Hematopoietic multipotent progenitor cell treated with erythropoietin and hydrocortisone succinate and interleukin-3 and kit ligand, for 4 days (in vitro differentiated cells): ENCODE data around the gene SLC31A2.
"Not testable (repeated sequence)": the region's sequence is repeated elsewhere in the genome, so short reads cannot be mapped to it uniquely, and the experiment has no call there.

Experiments
- DNase-seq: peaks from one replicate; pipeline ENCODE4 v3.0.0-alpha.2; 2015

The SLC31A2 gene

DNA sequence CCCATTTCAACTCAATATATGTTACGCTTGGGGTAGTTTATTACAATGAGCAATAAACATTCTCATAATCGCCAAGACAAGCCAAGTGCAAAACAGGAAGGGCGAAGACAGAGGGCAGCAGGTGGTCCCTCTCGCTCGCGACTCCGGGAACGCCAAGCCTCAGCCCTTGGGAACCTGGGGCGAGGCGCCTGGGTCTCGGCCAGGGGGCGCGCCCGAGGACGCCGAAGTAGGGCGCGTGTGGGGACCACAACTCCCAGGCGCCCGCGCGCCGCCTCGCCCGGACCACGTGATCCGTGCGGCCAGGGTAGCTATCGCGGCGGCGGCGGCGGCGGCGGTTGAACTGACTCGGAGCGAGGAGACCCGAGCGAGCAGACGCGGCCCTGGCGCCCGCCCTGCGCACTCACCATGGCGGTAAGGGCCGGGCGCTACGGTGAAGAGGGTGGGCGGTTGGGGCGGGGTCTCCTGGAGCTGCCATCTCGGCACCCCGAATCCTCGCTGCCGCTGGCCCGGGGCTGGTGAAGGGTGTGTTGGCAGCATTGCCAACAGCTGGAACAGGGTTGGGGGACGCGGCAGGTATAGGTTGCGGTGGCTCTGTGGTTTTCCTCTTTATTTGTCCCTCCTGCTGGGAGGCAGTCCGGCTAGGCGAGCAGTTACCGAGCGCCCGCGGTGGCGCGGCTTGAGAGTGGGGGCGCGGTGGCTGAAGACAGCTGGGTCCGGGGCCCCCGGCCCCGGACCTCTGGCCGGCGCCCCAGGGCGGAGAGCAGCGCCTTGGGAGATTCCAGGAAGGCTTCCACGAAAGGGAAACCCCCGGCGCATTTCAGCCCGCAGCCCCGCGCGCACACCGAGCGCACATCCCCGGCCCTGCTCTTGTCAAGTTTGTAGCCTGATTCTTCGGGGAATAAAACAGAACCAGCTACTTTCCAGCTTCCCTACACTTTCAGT lies at the start of gene SLC31A2:
Gene SLC31A2 (plus strand): TSS at position 338 of the 942 bp plus-strand sequence. CDS start 68 bp downstream, at position 406.
- DNase-seq: peak; percentile 93

DNA sequence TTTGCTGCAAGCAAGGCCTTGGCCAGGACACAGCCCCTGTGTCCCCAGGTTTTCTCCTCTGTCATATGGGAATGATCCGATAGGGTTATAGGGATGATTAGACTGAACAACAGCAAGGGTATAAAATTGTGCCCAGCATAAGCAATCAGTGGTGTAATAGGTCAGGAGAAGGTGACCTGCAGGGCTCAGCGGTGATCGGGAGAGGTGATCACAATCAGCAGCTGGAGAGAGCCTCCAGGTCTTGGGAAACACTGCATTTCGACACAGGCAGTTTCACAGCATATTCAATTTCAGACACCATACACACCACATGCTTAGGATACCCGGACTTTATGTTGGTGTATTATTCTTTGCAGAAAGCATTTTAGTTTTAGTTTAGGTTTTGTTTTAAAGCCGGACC lies 45.5 kb upstream of the SLC31A2 start:
- DNase-seq: not testable (repeated sequence)

DNA sequence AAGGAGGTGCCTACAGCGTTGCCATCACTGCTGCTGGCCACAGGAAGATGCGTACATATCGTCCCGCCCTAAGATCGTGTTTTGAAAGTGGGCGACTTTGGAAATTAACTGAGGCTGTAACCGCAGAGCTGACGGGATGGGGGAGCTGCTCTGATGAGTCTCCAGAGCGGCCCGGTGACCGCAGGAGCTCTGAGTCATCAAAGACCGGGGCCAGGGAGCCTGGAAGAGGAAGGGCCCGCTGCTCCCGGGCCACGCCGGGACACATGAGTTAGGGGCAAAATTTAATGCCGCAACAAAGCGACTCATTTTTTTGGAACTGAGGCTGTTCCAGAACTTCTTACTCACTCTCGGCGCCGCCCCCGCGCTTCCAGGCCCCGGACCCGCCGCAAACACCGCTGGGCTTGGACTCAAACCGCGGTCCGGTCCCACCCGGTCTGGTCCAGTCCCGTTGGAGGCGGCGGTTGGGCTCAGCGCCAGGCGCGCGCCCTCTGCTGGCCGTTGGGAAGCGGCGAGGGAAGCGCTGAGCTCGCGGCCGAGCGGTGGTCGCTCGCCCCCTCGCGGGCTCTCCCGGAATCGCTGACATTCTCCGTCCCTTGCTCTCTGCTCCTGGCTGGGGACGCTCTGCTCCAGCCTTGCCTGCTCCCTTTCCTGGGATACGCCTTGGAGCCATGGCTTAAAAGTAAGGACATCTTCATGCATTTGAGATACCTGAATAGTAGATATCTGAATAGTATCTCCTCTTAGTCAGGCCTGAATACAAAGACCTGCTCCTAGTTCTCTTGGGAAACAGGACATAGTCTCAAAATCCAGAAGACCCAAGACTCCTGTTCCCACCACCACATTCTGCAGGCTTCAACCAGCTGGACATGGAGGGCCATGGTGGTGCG lies 39.5 kb upstream of the SLC31A2 start:
- DNase-seq: peak; percentile 8

GRCh38 chr9:113112706-113113510 lies 37.9 kb upstream of the SLC31A2 start:
- not testable (repeated sequence) for DNase-seq

- DNase-seq: not testable (repeated sequence)
Observed at GRCh38 chr9:113118829-113119228, 32.0 kb upstream of the SLC31A2 start.

DNA sequence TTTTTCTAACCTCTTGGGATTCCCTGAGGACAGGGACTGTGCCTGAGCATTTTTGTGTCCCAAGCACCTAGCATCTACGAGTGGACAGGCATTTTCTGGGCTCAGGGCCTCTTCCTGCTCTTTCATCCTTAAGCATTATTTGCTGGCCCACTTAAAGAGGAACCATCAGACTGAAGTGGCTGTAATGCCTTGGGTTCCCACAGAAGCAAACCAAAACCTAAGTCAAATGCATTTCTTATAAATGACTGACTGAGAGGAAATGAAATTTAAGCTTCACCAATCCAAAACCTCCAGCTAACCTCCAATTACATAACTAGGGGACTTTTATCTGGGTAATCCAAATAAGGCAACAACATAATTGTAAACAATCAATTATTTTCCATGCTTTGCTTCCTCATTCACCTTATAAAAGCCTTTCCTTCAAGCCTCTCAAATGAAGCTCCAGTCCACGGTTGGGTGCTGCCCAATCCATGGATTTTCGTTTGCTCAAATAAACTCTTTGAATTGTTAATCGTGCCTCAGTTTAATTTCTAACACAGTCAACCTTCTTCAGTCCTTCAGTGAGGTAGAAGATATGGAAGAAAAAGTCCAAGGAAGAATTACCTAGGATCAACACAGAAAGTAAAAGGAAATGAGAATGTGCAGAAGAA lies 25.3 kb upstream of the SLC31A2 start:
- no peak for DNase-seq

DNA sequence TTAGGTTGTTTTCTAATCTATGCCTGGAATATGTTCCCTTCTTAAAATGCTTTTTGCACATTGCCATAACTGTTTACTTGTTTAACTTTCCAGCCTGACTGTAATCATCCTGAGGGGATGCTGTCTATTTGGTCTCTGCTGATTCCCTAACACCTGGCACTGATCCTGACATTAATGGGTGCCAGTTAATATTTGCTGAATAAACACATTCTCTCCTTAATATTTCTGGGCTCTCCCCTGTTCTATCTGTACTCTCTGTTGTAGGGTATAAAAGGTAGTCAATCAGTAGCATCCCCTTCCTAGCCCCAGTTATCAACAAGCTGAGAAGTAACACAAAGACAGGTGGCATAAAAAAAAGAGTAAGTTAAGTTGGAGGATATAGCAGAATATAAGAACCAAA lies 21.3 kb upstream of the SLC31A2 start:
- DNase-seq: no peak

- no peak for DNase-seq
Observed at GRCh38 chr9:113129884-113130283, 20.9 kb upstream of the SLC31A2 start.

GRCh38 chr9:113131689-113132151 lies 19.1 kb upstream of the SLC31A2 start:
- DNase-seq: peak; percentile 71

- no peak for DNase-seq
Observed at GRCh38 chr9:113137196-113138168, 13.3 kb upstream of the SLC31A2 start.

DNA sequence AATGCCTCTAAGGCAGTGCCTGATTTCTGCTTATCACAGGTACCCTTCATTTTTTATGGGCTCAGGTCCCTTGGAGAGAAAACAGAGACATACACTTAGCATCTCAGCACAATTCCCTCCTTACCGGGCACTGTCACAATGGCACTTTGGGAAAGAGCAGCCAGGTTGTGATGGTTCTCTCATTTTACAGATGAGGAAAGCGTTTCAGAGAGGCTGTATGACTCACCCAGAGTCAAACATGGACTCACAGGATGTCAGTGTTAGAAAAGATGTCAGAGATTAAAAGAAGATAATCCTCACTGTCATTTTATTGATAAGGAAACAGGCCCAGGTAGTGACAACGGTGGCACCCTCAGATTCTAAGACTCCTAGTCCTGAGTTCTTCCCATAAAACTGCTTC lies 12.0 kb upstream of the SLC31A2 start:
- DNase-seq: no peak

DNA sequence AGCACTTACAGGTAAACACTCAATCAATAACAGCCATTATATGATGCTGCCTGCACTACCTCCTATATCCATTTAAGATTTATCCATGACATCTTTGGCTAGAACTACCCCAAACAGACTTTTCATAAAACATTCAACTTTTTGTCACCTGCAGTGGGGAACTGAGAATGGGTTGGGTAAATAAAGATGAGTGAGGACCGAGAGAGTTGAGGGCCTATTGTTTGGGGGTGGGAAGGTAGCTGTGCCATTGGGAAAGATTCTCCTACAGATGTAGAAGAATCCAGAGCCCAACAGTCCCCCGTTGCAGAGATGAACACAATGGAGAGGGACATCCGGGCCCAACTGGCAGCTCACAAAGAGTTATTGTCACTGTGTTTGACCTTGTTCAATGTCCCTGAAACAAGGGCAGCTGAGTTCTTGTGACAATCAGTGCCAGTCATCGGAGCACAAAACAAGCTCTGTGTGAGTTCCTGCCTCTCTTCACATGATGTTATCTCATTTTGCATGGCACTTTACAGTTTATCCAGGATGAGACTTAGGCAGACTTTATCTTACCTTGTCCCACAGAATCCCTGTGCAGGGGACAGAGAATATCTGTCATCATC lies 11.5 kb upstream of the SLC31A2 start:
- no peak for DNase-seq

DNA sequence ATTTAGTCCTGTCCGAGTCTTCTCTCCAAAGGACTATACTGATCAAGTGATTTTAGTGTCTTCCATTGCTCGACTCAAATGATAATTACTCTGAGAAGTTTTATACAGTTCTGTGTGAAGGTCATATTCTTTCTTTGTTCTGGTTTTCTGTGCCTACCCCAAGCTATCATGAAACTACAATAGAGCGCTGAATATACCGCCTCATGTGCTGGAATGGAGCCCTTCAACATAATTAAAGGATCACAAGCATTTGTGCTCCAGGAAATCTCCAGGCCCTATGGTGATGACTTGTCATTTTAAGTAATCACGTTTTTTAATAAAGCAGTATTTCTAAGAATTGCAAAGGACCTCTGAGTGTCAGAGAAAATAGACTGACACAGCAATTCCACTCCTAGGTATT lies 10.9 kb upstream of the SLC31A2 start:
- no peak for DNase-seq

DNA sequence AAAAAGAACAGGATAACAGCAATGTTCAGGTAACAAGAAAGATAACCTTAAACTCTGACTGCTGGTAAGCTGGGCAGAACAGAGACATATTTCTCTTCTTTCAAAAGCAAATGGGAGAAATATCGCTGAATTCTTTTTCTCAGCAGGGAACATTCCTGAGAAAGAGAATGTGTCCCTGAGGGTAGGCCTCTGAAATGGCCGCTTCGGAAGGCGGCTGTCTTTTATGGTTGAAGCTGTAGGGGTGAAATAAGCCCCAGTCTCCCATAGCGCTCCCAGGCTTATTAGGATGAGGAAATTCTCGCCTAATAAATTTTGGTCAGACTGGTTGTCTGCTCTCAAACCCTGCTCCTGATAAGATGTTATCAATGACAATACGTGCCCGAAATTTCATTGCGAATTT lies 9.9 kb upstream of the SLC31A2 start:
- DNase-seq: not testable (repeated sequence)

- DNase-seq: no peak
Observed at GRCh38 chr9:113143432-113144227, 7.2 kb upstream of the SLC31A2 start.

DNA sequence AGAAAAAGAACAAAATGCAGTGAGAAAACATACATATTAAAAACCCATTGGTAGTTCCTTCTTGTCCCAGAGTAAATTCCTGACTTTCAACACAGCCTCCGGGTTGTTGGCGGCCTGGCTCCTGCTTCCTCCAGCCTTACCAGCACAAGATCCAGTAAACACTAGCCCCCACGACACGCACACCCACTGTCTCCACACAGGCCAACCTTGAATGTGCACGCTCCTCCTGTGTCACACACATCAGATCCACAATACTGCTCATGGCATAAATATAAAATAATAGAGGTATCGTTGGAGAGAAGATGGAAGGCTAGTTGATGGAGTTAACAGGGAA lies 2.5 kb upstream of the SLC31A2 start:
- no peak for DNase-seq

- DNase-seq: no peak
Observed at GRCh38 chr9:113148781-113149510, 1.9 kb upstream of the SLC31A2 start.

DNA sequence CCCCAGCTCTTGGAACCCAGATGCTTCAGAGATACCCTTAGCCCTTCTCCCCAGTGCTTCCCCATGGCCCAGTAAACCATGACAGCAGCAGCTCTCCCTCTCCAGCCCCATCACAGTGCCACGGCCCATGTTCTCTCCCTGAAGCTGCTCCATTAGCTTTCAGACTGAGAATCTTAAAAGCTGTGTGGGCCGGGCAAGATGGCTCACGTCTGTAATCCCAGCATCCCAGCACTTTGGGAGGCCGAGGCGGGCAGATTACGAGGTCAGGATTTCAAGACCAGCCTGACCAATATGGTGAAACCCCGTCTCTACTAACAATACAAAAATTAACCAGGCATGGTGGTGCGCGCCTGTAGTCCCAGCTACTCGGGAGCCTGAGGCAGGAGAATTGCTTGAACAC lies 1.2 kb upstream of the SLC31A2 start:
- not testable (repeated sequence) for DNase-seq
